Epithelial cell of alveolus of lung (primary cell): ENCODE measurements around the gene HLA-DMB. TPM values are rescaled to one million over a fixed set of nuclear protein-coding genes. Genes with fewer than 3 reads are reported as not detected.

Experiments
- total RNA-seq: library from RNA; depleted of rRNA; stranded (reverse); fragments of >200 nt; gene quantifications from 2 replicates; pipeline ENCODE4 v1.2.1, GENCODE V29; 2015

HLA-DMB gene
- 4.6 TPM in 1 of 2 replicates, not detected in the other for total RNA-seq

DNA sequence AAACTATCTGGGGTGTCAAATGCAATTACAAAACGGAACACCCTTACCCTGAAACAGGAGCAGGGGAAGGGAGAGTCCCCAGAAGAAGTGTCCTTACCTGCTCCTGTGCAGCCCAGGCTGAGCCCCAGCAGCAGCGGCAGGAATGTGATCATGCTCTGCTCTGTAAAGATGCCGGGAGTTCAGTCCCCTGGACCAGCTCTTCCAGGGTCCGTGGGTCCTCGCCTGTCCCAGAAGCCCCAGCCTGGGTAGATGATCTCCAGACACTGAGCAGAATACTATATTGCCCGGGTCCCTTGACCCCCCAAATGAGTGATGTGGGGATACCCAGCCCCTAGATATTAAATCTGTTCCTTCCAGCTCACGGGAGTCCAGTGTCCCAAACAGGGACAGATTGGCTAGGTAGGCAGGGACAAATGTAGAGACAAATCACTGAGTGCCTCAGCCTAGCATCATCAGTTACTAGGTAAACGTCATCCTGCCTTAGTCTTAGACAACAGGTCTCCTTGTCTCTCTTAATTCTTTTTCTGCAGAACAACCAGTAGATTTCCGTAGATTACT, at the start of gene HLA-DMB:
HLA-DMB (minus strand) TSS at position 373 of the 558 bp plus-strand sequence; CDS start at position 152, 221 bp downstream.

DNA sequence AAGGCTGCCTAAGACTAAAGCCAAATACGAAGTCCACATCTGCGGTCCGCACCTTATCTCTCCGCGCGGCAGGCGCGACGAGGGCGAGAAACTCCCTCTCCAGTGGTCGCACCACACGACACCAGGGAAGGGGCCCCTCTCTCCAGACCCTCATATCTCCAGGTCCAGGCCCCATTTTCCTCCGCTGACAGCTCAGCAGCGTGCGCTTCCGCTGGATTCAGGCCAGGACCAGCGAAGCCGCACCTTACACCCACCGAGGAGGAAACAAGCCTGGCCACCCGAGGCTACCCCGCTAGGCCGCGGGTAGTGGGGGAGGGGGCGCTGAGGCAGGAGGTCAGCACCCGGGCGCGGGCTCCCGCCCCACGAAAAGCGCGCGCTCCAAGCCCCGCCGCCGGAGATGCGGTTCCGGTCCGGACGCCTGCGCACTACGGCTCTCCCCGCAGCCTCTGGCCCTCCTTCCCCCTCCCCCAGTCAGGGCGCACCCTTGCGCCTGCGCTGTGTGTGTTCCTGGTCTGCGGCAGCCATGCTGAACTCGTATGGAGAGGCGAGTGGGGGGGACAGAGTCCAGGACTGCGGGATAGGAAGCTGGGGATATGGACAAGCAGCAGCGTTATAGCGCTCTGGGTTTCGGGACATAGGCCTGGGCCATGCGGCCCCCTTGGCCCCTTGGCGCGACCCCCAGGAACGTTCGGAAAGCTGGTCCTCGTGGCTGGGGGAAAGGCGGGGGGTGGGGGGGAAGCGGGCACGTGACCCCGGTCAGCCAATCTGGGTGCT, 27.5 kb upstream of the HLA-DMB start, which contains the start of gene BRD2:
BRD2 (plus strand) TSS at position 502 of the 774 bp plus-strand sequence. CDS start 4,305 bp downstream, outside the sequence.

DNA sequence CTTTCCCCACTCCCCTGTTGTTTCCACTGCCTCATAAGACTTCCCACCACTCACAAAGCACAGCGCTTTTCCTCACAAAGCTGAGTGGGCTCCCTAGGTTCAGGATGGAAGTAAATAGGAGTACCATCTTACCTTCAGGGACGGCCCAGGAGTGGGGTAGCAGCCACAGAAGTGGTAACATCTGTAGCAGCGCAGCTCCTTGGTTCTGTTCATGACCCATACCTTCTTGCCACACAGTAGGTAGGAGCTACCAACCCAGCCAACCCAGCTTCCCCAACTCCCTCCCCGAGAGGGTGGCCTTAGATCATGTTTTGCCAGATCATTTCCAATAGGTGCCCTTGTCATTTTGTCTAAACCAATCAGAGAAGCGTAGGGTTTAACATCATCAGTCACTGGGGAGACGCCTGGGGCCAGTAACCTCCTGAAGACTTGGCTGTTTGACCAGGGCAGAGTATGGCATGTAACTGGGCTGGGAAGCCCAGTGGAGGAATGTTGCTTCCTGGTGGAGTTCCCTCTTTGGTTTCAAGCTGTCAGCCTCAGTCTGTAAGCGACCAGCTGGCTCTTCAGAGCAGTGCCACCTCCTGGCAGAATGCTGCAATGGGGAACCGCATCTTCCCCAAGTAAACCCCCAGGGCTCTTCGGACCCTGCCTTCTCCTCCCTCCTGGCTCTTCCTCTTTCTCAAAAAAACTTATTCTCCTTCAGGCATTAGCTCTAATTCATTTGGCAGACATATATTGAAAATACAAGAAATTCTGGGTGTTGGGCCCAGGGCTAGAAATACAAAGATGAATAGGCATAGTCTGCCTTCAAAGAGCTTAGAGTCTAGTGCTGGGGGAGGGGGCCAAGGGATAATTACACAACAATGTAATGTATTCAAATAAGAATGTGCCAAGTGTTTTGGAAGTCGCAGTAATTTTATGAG, 12.2 kb upstream of the HLA-DMB start, which contains the start of gene HLA-DMA:
HLA-DMA (minus strand) TSS at position 281 of the 923 bp plus-strand sequence; CDS start at position 220, 61 bp downstream.

Other genes starting within 250 kb of the HLA-DMB start
- not detected in 2 replicates for gene HLA-DQA2, start 199.6 kb downstream of the HLA-DMB start, total RNA-seq
- not detected in 2 replicates for gene HLA-DQB2, start 177.5 kb downstream of the HLA-DMB start, total RNA-seq
- 0.16 and 0.26 TPM in 2 replicates for gene HLA-DOB, start 124.0 kb downstream of the HLA-DMB start, total RNA-seq
- 6.6 and 7.8 TPM in 2 replicates for gene TAP2, start 102.3 kb downstream of the HLA-DMB start, total RNA-seq
- 44.0 and 73.2 TPM in 2 replicates for gene PSMB8, start 97.0 kb downstream of the HLA-DMB start, total RNA-seq
- 21.0 and 48.4 TPM in 2 replicates for gene TAP1, start 87.3 kb downstream of the HLA-DMB start, total RNA-seq
- gene PSMB9, start 86.8 kb downstream of the HLA-DMB start, total RNA-seq: 7.8 and 43.2 TPM in 2 replicates
- gene HLA-DMA, start 12.1 kb upstream of the HLA-DMB start, total RNA-seq: 1.0 and 9.3 TPM in 2 replicates
- 68.0 and 115 TPM in 2 replicates for gene BRD2, start 27.6 kb upstream of the HLA-DMB start, total RNA-seq
- gene HLA-DOA, start 68.6 kb upstream of the HLA-DMB start, total RNA-seq: 0.16 TPM in 1 of 2 replicates, not detected in the other
- 1.3 and 1.8 TPM in 2 replicates for gene HLA-DPA1, start 132.6 kb upstream of the HLA-DMB start, total RNA-seq
- 20.7 and 48.1 TPM in 2 replicates for gene HLA-DPB1, start 135.0 kb upstream of the HLA-DMB start, total RNA-seq